Activated CD4-positive, alpha-beta T cell treated with anti-CD3 and anti-CD28 coated beads, Interleukin-10, Interleukin-2, amounts not matched to agents 100 ng/mL and 50 ng/mL, durations not matched to agents 16 hours and 8 hours (primary cell): Measurements from ENCODE around the gene DNAAF5.

Experiments
- DNase-seq: peaks from one replicate; pipeline ENCODE4 v3.0.0-alpha.2; 2020

DNAAF5 gene

DNA sequence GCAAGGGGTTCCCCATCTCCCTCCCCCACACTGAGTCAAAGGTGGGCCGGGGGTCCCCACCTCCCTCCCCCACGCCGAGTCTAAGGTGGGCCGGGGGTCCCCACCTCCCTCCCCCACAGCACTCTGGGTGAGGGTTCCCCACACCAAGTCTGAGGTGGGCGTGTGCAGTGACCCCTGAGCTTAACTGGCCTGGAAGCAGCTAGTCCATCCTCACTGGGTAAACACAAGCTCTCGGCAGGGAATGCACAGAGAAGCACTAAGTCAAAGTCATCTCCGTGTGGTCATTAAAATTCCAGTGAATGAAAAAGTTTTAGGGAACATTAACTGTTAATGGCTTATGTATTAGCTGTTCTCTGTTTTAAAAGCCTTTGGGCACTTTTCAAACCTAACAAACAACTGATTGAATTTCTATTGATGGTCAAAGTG lies 44.3 kb downstream of the DNAAF5 start:
- no peak for DNase-seq

DNA sequence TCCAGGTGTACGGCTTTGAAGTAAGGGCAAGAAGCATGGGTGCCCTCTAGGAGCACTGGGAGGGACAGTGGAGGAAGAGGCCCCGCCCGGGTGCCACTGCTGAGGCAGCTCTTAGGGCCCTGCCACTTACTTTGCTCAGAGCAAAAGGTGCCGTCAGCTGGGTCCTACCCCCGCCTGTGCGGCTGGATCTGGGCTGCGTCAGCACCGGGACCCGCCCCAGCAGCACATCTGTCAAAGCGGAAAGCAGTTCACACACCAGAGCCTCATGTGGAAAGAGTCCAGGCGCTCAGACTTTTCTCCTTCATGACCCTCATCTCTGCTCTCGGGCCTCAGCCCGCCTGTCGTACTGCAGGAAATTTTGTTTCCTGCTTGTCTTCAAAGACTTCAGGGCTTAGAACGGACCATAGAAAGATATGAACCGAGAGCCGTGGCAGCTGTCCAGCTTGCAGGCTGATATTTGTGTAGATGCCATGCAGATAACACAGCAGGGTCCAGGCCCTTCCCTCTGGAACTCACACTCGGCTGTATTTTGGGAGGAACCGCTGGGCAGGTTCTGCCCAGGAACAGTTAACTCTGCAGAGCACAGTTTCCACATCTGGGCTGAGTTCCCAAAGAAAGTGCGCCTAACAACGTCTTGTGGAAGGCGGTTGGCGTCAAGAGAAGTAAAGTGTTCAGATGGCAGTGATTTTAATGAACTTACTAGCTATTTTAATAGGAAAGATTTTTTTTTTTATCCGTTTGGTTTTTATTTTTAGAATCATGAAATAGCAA lies 44.9 kb downstream of the DNAAF5 start:
- DNase-seq: no peak

DNA sequence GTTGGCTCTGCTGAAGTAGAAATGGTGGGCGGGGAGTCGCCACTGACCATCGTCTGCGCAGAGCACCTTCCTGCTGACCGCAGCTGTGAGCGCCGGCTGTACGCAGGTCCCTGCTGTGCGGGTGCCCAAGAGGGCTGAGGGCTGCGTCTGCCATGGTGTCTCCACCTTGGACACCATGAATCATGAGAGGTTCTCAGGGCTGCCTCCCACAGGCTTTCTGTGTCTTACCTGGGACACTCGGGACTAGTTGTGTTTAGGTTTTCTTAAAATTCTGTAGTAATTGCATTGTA lies 45.5 kb downstream of the DNAAF5 start:
- no peak for DNase-seq

DNA sequence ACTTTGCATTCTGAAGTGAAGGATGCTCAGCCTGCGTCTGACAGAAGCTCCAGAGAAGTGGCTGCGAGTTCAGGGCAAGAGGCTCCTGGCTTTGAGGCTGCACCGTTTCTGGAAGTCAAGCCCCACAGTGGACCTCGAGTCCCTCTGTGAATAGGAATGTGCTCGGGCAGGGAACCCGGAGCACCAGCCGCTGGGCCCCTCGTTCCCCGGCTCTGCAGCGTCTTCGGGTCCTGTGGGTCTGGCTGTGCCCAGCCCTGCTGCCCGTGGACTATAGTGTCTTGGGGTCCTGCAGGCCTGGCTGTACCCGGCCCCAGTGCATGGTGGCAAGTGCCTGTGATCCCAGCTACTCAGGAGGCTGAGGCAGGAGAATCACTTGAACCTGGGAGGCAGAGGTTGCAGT lies 45.9 kb downstream of the DNAAF5 start:
- no peak for DNase-seq

DNA sequence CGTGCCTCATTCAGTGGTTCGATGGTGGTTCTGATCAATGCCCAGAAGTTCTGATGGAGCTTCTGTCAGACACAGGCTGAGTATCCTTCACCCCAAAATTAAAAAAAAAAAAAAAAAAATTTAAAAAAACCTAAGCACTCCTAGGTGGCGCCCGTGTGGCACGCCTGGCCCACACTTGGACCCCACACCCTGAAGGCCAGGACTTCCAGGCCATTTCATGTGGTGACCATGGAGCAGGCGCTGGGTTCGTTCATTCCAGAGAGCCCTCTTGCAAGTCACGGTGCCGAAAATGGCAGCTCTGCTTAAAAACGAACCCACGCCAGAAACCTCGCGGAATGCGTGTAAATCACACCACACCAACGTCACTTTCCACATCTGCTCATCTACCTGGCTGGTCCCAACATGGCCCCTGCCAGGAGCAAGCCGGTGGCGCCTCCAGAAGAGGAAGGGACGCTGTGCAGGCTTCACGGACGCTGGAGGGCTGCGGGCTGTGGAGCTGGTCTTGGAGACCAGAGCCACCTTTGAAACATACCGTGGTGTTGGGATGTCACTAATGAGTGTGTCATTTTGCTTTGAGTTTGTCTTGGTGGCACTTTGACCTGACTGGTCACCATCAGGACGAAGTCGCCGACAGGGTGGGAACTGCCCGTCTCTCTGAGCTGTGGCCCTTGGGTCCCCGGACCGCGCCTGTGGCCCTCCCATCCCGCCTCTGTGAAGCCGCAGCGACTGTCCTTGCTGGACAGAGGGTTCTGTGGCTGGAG lies 46.5 kb downstream of the DNAAF5 start:
- no peak for DNase-seq

DNA sequence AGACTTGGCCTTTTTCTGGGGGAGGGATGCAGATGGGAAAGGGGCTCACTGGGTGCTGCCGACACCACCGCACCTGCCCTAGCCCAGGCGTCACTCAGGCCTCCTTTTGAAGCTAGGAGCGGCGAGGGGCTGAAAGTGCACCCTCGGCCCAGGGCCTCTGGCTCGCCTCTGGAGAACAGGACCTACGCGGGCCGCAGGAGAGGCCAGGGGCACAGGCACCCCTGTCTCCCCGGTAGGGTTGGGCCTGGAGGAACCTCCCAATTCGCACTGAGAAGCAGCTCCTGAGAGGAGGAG lies 47.1 kb downstream of the DNAAF5 start:
- DNase-seq: no peak

DNA sequence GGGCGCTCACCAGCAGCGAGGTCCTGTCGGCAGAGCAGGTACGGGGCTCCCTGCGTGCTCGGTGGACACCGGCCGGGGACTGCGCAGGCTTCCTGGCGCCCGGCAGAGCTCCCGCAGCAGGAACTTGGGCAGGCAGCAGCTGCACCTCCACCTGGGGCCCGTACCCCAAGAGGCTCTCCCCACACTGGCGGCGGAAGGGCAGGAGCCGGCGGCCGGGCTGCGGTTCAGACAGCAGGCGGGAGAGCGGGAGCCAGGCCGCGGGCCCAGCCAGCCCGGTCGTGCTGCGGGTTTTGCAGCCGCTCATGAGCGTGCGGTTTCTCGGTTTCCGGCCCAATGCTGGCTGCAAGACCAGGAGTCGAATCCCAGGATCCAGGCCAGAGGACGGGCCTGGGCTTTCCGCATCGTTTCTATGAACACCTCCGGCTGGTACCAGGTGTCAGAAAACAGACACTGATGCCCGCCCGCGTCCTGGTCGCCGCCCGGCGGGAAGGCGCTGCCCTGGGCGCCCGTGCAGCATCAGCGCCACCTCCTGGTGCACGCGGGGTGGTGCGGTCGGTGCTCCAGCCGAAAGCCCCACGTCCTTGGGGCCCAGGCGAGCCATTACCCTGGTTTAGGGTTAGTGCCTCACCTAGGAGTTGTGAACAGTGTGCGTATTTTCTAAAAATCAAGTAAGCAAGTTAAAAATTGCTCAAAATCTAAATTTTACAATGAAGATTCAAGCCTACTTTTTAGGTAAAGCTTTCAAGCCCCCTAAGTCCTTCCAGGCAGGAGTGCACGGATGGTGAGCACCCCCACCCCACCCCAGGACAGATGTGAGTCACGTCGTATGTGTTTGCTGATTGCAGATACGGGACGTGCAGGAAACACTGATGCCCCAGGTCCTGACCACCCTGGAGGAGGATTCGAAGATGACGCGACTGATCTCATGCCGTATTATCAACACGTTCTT lies 47.9 kb downstream of the DNAAF5 start:
- DNase-seq: peak; percentile 67

DNA sequence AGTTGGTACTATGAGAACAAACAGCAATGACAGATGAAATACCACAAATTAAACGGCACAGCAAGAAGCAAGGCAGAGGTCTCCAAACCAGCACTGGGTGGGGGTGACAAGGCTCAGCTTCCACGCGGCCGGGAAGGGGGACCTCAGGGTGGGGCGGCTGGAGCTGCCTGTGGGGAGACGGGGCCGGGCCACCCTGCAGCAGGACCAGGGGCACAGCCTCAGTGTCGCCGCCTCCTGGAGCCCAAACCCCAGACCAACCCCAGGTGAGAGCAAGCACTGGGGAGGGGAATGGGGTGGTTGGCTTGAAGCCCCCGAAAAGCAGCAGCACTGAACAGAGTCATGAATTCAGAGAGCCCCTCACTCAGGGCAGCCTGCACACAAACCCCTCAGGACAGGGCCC lies 49.9 kb downstream of the DNAAF5 start:
- no peak for DNase-seq

DNA sequence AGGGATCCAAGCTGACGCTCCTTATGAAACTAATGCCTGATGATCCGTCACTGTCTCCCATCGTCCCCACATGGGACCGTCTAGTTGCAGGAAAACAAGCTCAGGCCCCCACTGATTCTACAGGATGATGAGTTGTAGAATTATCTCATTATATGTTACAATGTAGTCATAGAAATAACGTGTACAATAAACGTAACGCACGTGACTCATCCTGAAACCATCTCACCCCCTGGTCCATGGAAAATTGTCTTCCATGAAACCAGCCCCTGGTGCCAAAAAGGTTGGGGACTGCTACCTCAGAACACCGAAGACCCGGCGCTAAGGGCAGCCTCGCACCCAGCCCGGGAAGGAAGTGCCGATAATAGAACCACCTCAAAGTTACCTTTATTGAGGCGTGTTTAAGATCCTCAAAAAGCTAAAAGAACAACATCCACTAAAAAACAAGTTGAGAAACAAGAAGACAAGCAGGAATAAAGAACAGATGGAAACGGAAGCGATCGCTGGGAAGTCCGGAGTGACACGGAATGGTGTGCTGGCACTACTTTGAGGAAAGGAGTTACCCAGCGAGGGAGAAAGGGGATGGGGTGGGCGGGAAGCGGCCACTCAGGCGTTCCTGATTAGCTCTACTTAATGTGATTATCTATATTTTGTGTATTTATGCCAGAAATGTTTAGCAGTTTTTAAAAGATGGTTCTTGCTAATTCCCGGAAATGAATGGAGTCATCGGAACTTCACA lies 50.7 kb downstream of the DNAAF5 start:
- DNase-seq: no peak

DNA sequence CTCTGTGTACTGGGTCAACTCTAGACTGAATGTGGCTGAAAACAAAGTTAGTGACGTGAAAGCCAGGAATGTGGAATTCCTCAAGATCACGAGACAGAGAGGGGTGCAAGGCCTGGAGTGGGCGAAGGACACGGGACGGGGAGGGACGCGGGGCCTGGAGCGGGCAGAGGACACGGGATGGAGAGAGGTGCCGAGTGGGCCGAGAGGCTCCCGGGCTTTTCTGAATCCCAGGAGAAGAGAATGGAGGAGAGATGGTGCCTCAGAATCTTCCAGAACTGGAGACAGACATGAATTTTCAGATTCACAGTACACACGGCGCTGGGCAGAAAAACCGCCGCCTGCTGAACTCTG lies 51.2 kb downstream of the DNAAF5 start:
- no peak for DNase-seq

DNA sequence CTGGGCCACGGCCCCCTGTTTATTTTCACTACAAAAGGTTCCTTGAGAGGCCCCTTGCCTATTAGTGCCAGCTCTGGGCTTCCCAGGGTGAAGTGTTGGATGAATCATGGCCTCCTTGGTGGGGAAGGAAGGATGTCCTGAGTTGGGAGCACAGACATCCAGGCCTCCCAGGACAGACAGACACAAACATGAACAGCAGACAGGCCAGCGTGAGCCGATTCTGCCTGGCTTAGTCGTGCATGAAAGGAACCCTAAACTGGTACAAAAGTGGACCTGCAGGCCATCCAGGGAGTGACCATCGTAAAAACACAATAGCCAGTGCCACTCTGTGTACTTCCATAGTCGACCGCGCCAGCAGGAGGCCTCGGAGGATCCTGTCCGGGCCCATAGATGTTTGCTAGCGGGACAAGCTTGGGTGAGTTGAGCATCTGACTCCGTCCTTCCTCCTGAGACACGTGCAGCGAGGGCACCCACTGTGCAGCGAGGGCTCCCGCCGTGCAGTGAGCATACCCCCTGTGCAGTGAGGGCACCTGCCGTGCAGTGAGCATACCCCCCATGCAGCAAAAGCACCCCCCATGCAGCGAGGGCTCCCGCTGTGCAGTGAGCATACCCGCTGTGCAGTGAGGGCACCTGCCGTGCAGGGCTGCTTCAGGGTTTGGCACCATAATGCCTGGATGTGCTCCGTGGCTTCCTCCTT lies 51.9 kb downstream of the DNAAF5 start:
- DNase-seq: no peak

DNA sequence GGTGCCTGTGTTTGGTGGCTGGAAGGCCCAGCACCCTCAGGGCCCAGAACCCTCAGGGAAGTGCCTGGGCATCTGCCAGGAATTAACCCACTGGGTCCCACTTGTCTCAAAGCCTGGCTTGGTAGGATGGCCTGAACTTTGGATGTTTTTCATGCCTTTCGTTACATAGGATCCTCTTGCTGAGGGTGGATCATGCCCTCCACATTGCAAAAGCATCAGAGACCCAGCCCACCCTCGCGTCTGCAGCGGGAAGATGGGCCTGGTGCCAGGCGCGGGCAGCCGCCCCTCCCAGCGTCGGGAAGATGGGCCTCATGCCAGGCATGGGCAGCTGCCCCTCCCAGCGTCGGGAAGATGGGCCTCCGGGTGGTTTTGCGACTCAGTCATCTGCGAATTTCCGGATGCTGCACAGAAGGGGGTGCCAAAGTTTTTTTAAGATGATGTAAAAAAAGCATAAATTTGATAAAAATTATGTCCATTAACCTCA lies 52.5 kb downstream of the DNAAF5 start:
- no peak for DNase-seq

DNA sequence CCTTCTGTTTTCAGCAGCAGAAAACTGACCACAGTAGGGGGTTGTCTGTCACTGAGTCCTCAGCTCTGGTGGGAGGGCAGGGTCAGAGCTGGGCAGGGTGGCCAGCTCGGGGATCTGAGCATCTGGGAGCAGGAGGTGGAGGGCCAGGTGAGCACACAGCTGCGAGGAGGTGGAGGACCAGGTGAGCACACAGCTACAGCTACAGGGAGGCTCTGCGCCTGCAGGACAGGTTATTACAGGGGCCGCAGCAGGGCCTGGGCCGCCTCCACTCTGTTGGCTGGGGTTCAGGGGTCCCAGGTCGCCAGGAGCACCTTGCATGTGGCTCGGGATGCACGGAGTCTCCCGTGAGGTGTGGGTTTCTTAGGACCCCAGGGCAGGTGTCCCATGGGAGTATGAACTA lies 53.0 kb downstream of the DNAAF5 start:
- DNase-seq: no peak

DNA sequence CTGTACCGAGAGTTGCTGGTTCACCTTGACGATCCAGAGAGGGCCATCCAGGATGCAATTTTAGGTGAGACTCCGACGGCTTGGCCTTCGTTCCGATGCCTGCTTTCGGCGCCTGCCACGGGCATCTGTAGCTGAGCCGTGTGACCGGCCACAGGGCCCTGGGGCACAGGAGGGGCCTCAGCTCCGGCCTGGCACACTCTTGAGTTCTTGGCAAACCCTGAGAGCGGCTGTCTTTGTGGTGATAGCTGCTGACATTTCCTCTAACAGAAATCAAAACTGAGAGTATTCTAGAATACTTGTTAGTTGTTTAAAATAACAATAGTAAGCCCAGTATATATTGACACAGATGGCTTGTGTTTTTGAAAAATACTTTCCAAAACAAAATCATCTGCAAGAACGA lies 53.6 kb downstream of the DNAAF5 start:
- DNase-seq: no peak

DNA sequence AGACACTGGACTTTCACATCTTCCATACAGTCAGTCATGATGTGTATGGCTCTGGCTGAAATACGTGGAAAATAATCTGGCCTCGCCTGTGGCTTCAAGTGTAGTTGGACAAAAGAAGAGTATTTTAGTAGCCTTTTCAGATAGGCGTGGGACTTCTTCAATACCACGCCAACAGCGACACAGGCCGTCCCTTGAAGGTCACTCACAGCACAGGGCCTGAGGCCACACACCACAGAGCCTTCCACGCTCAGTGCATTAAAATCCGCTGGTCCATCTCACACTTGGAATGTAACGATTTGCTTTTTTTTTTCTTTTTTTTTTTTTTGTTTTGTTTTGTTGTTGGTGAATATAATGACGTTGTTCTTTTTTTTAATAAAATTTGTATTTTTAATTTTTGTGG lies 54.0 kb downstream of the DNAAF5 start:
- DNase-seq: no peak

DNA sequence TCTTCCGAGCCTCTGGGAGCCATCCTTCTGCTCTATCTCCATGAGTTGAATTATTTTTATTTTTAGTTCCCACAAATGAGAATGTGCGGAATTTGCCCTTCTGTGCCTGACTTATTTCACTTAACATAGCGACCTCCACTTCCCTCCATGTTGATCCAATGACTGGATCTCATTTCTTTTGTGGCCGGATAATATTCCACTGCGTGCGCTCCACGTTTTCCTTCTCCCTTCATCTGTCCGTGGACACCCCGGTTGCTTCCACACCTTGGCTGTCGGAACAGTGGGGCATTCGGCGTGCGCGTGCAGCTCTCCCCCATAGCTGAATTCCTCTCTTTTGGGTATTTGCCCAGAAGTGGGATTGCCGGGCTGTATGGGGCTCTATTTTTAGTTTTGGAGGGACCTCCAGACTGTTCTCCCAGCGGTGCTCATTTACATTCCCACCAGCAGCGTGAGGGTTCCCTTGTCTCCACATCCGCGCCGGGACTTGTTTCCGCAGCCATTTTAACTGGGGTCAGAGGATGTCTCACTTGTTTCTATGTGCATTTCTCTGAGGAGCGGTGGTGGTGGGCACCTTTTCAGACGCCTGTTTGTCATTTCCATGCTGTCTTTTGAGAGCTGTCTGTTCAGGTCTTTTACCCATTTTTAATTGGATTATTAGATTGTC lies 54.8 kb downstream of the DNAAF5 start:
- no peak for DNase-seq

DNA sequence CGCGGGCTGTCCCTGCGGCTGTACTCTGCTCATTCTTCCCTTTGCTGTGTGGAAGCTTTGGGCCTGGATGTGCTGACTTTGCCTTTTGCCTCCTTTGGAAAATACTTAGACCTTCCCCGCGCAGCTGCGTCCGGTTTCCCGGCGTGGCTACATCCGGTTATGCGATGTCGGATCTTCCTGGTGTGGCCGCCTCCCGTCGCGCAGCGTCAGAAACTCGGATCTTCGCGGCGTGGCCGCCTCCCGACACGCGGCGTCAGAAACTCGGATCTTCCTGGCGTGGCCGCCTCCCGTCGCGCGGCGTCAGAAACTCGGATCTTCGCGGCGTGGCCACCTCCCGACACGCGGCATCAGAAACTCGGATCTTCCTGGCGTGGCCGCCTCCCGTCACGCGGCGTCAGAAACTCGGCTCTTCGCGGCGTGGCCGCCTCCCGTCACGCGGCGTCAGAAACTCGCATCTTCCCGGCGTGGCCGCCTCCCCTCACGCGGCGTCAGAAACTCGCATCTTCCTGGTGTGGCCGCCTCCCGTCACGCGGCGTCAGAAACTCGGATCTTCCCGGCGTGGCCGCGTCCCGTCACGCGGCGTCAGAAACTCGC lies 55.5 kb downstream of the DNAAF5 start:
- DNase-seq: no peak

DNA sequence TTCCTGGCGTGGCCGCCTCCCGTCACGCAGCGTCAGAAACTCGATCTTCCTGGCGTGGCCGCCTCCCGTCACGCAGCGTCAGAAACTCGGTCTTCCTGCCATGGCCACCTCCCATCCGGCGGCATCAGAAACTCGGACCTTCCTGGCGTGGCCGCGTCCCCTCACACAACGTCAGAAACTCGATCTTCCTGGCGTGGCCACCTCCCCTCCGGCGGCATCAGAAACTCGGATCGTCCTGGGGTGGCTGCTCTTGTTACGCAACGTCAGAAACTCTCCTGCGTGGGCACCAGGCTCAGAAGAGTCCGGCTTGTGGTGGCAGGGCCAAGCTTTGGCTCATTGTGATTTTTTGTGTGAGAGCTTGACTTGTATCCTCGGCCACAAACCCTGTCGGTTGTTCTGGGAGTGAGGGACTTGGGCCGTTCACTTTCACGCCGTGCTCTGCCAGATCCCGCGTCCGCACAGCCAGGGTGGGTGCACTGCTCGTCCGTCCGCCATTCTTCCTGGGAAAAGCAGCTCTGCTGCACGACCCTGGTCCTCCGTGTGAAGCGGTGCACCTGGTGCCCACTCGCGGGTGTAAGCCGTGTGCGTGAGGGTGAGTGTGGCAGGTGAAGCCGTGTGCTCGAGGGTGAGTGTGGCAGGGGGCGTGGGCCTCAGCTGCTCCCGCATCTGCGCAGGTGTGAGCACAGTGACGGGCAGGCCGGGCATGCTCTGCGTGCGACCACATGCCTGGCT lies 56.4 kb downstream of the DNAAF5 start:
- DNase-seq: no peak

DNA sequence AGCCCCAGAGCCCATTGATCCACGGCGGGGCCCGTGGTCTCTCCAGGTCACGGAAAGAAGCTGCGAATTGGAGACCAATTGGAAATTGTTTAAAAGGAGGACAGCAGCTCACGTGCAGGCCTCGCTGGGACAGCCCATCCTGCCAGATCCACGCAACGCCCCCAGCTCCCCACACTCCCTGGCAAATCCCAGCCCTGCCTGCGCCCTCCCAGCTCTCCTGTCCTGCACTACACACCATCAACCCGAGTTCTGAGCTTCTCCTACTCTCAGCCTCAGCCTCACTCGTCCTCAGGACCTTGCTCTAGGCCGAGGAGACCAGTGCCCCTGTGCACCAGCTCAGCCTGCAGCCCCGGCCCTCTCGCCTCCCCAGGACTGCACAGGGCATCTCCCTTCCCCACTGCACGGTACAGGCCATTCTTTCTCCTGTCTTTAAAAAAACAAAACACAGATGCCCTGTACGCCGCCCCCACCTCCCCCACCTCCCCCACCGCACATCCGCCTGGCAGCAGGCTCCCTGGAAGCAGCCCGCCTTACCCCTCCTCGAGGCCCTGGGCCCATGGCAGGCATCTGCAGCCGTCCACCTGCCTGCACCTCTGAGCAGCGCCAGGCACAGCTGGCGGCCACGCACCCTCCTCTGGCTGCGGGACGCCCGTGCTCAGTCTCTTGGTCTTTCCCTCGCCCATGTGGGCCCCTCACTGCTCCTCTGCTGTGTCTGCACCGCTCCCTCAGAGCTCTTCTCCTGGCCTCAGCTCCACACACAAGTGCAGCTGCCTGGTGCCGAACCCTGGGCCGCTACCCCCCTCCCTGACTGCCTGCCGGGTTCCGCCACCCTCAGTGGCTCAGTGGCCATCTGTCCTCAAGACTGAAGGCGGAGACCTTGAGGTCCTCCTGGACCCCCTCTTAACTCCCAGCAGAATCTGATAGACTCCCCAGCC lies 57.3 kb downstream of the DNAAF5 start:
- DNase-seq: no peak

DNA sequence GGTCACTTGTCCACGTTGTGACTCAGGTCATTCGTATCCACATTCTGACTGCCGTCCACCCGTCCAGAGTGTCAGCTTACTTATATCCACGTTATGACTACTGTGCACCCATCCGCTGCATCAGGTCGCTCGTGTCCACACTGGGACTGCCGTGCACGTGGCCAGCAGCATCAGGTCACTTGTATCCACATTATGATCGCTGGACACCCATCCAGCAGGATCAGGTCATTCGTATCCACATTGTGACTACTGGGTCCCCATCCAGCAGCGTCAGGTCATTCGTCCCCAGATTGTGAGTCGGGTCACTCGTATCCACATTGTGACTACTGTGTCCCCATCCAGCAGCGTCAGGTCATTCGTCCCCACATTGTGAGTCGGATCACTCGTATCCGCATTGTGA lies 58.5 kb downstream of the DNAAF5 start:
- DNase-seq: no peak
